GM20431 (cell line): ENCODE measurements around the gene TMEM259.

Experiments used
- in situ Hi-C: fragments of 300-500 bp; cut with MseI, MboI; formaldehyde crosslinking; loops from one replicate; pipeline ENCODE4 v1.15.0; 2020; ENCODE audit warnings: low sequenced_read_pairs; ENCODE audit not compliant: unreplicated experiment

TMEM259 gene

DNA sequence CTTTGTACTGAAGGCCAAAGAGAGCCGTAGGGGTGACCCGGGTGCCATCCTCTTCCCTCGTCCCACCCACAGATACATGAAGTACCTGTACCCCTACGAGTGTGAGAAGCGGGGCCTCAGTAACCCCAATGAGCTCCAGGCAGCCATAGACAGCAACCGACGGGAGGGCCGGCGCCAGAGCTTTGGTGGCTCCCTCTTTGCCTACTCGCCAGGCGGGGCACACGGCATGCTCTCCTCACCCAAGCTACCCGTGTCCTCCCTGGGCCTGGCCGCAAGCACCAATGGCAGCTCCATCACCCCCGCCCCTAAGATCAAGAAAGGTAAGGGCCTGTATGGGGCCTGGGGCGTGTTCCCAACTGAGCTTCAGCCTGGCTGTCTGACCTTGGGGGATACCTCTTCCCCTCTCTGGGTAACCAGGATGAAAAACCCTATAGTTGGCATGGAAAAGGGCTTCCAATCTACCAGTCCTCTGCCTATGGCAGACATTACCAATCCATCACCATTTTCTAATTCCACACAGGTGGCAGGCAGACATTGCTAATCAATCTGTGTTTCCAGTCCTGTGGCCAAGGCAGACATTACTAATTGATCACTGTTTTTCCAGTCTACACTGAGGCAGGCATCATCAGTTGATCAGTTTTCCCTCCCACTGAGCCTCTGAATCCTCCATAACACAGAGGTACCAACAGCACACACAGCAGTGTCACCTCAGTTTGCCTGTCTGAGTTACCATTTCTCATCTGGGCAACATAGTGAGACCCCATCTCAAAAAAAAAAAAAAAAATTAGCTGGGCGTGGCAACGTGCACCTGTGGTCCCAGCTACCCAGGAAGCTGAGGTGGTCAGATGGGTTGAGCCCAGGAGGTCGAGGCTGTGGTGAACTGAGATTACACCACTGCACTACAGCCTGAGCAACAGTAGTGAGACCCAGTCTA lies 55.9 kb downstream of the TMEM259 start:
- in situ Hi-C loops = no loop called here

DNA sequence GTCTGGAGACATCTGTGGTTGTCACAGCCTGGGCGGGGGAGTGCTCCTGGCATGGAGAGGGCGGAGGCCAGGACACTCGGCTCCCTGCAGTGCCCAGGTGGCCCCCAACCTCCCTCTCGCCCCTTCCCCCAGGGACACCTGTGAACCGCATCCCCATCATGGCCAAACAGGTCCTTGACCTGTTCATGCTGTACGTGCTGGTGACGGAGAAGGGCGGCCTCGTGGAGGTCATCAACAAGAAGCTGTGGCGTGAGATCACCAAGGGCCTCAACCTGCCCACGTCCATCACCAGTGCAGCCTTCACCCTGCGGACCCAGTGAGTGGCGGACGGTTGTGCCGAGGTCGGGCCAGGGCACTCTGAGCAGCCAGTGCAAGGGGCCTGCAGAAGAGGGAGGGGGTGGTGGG lies 56.8 kb downstream of the TMEM259 start:
- in situ Hi-C loops = no loop called here

DNA sequence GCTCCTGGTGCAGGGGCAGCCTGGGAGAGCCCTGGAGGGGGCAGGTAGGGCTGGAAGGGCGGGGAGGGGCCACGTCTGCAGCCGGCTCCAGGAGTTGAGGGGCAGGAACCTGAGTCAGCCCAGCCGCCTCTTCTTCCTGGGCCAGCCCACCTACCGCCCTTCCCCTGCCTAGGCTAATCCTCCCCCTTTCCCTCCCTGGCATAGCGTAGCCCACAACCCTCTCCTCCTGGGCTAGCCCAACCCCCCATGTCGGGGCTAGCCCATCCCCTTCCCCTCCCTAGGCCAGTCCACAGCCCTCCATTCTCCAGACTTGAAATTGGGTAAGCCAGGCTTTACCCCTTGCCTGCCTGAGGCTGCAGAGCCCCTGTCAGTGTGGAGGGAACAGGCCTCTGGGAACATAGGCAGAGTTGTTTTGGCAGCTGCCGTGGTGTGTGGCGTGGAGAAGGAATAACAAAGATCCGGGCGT lies 57.4 kb downstream of the TMEM259 start:
- in situ Hi-C loops = no loop called here

DNA sequence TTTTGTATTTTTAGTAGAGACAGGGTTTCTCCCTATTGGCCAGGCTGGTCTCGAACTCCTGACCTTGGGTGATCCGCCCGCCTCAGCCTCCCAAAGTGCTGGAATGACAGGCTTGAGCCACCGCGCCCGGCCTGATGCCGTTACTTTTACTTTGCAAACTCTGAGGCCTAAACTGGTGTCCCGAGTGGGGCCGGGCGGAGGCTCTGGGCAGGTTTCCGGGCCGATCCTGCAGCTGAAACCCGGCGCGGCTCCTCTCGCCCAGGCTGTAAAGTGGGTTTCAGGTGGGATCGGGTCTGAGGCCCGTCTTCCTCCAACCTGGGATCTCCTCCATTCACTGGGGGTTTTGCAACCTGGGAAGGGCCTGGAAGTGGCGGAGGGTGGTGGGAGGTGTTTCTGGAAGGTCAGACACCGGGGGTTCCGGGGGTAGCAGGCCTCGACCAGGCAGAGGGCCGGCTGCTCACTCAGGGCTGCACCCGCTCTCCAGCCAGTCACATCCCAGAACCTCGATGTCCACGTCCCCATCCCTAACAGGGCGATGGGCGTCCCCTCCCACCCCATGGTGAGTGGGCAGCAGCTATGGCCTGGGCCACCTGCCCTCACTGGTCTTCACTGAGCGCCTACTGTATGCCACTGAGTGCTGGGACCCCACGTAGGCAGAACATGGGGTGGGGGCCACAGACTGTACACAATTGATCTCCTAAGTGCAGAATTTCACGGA lies 58.1 kb downstream of the TMEM259 start:
- in situ Hi-C loops = no loop called here

DNA sequence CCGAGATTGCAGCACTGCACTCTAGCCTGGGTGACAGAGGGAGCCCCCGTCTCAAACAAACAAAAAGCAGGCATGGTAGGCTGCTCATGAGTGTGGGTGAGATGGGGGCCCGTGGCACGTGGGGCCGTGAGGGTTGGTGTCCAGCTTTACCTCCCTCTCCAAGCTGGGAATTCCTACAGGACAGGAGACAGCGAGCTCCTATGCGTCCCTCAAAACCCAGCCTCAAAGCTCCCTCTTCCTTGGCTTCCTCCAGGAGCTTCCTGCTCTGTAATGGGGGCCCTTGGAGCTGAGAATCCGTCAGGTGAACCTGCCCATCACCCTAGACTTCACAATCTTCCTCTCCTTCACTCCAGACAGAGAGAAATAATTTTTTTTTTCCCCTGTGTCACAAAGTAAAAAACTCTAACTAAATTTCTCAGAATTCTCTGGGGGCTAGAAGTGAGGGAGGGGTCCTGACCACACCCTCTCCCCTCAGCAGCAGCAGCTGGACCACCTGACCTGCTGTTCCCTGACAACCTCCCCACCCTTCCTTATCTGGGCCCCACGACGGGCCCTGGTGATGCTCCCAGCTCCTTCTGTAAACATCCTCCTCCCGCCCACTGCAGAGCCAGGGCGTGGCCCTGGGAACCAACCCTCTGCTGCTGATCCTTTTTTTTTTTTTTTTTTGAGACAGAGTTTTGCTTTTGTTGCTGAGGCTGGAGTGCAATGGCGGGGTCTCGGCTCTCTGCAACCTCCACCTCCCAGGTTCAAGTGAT lies 58.9 kb downstream of the TMEM259 start:
- in situ Hi-C loops = no loop called here

DNA sequence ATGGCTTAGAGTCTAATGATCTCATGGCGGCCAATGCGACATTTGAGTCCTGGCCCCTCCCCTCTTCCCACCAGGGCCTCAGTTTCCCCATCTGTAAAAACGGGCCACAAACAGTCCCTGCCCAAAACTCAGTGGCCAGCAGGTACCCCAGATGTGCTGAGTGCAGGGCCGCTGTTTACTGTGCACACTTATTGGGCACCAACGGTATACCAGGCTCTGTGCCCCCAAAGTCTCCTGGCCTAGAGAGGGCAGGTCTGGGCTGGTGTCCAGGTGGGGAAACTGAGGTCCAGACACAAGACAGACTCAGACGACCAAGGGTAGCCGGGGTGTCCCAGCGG lies 60.4 kb downstream of the TMEM259 start:
- in situ Hi-C loops = no loop called here

DNA sequence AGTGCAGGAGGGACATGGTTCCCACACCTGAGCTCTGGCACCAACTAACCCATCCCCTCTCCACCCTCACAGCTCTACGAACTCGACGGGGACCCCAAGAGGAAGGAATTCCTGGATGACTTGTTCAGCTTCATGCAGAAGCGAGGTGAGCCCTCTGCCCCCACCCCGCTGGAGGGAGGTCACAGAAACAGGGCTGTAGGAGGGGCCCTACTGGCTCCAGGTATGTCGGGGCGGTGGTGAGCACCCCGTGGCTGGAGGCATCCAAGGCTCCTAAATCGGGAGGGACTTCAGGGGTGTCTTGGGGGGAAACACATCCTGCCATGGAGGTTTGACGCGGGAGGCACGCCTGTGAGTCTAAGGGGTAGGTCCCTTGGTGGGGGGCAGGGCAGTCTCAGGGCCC lies 60.9 kb downstream of the TMEM259 start:
- in situ Hi-C loops = no loop called here
